T1000 (cell line): ENCODE data around the gene HMGN2.
"Not testable (repeated sequence)": the region's sequence is repeated elsewhere in the genome, so short reads cannot be mapped to it uniquely, and the experiment has no call there.

Source experiments
- DNase-seq: peaks from one replicate; lab custom pipeline; 2025; ENCODE audit warnings: mixed read lengths; lab: John Stamatoyannopoulos, UW

The HMGN2 gene

GRCh38 chr1:26477446-26478152 is 5.4 kb downstream of the HMGN2 start:
- DNase-seq = no peak

GRCh38 chr1:26478159-26478558 is 5.9 kb downstream of the HMGN2 start:
- DNase-seq = no peak

GRCh38 chr1:26478988-26479387 is 6.7 kb downstream of the HMGN2 start:
- no peak for DNase-seq

GRCh38 chr1:26482921-26483320 is 10.7 kb downstream of the HMGN2 start:
- DNase-seq = no peak

DNA sequence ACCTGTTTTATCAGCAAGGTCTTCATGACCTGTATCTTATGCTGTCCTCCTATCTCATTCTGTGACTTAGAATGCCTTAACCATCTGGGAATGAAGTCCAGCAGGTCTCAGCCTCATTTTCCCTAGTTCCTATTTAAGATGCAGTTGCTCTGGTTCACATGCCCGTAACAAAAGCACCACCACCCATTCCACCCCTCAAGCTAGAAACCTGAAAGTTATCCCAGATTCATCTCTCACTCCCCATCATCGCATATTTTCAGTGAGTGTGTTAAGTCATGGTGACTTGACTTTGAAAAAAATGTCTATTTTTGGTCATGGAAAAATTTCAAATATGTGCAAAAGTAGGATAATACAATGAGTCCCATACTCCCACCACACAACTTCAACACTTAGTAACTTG is 11.7 kb downstream of the HMGN2 start:
- DNase-seq = no peak

- DNase-seq = no peak
Measured at GRCh38 chr1:26490155-26490554, 17.9 kb downstream of the HMGN2 start.

DNA sequence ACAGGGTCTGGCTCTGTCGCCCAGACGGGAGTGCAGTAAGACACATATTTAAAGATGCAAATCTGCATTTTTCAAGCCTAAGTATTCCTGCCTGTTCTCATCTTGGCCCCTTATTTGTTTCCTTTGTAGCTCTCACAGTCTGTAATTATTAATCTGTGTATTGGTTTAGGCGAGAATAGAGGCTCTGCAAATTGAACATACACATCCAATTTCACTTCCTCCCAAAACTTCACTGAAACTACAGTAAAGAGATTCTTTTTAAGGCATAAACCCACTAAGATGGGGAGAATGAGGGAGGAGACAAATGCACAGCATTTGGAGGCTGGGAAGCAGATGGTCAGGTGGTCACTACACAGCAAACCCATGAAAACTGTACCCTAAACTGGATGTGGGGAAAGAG is 21.0 kb downstream of the HMGN2 start:
- no peak for DNase-seq

GRCh38 chr1:26493938-26494337 is 21.7 kb downstream of the HMGN2 start:
- DNase-seq = no peak

GRCh38 chr1:26496861-26497260 is 24.6 kb downstream of the HMGN2 start:
- no peak for DNase-seq

- no peak for DNase-seq
Measured at GRCh38 chr1:26498894-26499293, 26.7 kb downstream of the HMGN2 start.

DNA sequence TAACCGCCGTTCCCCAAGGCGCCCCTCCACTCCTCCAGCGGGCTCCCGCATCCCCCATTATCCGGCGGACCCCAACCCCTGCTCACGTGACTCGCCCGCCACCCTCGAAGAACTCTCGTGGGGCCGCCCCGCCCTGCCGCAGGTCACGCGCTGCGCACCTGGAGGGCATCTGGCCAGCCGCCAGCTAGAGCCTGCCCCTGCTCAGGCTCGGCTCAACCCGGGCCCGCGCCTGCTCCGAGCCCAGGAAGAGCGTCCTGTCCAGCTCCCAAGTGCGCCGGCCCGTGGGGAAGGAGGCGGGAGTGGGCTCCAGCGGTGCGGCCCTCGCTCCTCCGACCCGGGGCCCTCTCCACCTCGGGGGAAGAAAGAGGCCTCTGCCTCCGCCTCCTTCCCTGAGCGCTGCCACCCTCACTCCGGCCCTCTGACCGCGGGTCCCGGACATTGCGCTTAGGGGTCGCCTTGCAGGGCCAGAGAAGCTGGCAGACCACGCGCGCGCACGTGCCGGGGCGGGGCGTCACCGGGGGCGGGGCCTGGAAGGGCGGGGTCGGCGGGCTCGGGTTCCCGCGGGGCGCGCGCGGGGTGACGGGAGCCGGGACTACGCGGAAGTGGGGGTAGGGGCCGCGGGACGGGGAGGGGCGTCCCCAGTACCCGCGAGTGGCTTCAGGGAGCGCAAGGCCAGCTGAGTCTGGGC is 28.4 kb downstream of the HMGN2 start:
- peak; percentile 80 for DNase-seq

DNA sequence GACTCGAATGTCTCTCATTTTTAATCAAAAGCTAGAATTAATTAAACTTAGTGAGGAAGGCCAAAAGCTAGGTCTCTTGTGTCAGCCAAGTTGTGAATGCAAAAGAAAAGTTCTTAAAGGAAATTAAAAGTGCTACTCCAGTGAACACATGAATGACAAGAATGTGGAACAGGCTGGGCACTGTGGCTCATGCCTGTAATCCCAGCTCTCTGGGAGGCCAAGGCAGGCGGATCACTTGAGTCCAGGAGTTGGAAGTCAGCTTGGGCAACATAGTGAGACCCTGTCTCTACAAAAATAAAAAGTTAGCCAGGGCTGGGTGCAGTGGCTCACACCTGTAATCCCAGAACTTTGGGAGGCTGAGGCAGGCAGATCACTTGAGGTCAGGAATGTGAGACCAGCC is 38.5 kb downstream of the HMGN2 start:
- not testable (repeated sequence) for DNase-seq

DNA sequence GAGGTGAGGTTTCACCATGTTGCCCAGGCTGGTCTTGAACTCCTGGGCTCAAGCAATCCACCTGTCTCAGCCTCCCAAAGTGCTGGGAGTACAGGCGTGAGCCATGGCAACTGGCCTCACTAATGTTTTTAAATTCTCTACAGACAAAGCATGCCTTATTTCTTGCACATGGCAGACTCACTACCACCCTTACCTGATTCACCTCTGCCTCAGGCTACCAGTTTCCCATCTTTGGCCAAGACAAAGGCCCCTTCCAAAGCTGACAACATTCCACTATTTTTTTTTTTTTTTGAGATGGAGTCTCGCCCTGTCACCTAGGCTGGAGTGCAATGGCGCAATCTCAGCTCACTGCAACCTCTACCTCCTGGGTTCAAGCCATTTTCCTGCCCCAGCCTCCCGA is 43.6 kb downstream of the HMGN2 start:
- not testable (repeated sequence) for DNase-seq

DNA sequence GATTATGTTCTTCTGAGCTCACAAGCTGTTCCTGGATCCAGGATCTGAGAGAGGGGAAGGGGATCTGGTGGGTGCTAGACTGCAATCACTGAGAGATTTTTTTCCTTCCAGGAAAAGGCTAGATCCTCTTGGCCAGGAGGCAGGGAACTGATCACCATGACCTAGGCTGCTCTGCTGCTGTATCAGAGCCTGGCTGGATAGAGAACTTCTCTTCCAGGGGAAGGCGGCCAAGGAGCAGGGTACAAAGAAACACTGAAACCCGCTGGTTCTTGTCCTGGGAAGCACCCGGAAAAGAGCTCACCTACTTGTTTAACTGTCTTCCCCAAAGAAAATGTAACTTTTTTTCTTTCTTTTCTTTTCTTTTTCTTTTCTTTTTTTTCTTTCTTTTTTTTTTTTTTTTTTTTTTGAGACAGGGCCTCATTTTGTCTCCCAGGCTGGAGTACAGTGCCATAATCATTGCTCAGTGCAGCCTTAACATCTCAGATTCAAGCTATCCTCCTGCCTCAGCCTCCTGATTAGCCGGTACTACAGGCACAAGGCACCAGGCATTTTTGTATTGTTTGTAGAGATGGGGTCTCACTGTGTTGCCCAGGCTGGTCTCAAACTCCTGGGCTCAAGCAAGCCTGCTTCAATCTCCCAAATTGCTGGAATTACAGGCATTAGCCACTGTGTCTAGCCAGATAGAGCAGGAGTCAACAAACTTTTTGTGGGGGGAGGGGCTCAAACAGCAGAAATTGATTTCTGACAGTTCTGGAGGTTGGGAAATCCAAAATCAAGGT is 44.9 kb downstream of the HMGN2 start:
- no peak for DNase-seq

DNA sequence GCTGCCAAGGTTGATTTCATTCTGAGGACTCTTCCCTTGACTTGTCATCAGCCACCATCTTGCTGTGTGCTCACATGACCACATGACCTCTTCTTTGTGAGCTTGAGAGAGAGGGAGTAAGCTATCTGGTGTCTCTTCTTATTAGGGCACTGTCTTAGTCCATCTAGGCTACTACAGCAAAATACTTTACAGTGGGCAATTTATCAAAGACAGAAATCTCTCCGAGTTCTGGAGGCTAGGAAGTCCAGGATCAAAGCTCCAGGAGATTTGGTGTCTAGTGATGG is 45.5 kb downstream of the HMGN2 start:
- DNase-seq = no peak

DNA sequence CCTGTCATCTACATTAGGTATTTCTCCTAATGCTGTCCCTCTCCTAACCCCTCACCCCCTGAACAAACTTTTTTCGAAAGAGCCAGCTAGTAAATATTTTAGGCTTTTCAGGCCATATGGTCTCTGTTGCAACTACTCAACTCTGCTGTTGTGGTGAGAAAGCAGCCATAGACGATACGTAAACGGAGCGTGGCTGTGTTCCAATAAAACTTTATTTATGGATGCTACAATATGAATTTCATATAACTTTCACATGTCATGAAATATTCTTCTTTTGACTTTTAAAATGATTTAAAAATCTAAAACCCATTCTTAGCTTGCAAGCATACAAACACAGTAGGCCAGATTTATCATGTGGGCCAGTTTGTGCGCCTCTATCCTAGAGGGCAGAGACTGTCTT is 46.1 kb downstream of the HMGN2 start:
- no peak for DNase-seq

DNA sequence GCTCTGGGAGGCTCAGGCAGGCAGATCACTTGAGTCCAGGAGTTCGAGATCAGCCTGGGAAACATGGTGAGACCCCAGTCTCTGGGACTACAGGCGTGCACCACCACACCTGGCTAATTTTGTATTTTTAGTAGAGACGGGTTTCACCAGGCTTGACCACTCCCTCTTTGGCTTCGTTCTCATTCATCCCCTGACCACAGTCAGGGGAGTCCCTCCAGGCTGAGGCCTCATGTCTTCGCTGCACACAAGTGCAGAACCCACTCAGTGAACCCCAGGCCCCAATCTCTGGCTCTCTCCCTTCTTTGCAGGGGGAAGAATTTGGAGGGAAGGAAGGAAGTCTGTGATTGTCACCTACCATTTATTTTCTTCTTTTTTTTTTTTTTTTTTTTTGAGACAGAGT is 48.1 kb downstream of the HMGN2 start:
- no peak for DNase-seq

DNA sequence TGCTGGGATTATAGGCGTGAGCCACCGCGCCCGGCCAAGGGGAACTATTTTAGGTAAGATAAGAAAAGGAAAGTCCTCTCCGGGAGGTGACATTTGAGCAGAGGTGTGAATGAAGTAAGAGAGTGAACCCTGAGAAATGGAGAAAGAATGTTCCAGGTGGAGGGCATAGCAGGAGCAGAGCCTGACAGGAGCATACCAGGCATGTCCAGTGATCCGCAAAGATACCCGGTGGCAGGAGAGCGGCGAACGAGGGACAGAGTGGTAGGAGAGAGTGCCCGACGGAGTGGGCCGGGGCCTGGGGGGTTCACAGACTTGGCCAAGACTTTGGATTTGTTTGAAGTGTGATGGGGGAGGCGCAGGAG is 49.4 kb downstream of the HMGN2 start:
- no peak for DNase-seq

GRCh38 chr1:26522073-26522472 is 49.8 kb downstream of the HMGN2 start:
- no peak for DNase-seq

GRCh38 chr1:26524181-26524580 is 51.9 kb downstream of the HMGN2 start:
- no peak for DNase-seq
